HG03103 (cell line): ENCODE measurements around the gene MYO3B.
"Not testable (repeated sequence)": the region's sequence is repeated elsewhere in the genome, so short reads cannot be mapped to it uniquely, and the experiment has no call there.

Source experiments
- ATAC-seq: cut with Tn5 transposase; IDR thresholded peaks from one replicate; pipeline ENCODE4 v1.9.1; 2021; ENCODE audit warnings: low read depth; ENCODE audit not compliant: unreplicated experiment

MYO3B gene

DNA sequence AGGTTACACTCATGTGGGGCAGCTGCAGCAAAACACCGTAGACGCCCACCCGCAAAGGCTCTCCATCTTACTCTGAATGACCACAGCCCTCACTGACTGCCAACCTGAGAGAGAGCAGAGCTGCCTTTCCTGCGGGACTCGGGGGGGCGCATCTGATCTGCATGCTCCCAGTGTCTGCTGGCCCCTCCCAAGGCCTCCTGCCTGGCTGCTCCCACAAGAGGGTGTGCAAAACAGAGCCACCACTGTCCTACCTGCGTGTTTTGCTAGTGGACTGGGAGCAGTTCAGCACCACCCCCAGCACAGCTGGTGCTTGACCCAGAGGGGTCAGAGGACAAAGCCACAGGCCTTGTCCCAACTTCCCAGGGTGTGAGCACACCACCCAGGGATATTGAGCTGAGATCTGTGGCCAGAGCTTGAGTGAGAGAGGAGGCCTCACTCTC lies 76.4 kb downstream of the MYO3B start:
- no peak for ATAC-seq

GRCh38 chr2:170255137-170255536 lies 77.2 kb downstream of the MYO3B start:
- no peak for ATAC-seq

GRCh38 chr2:170255971-170256370 lies 78.0 kb downstream of the MYO3B start:
- no peak for ATAC-seq

- no peak for ATAC-seq
Observed at GRCh38 chr2:170258382-170258781, 80.4 kb downstream of the MYO3B start.

GRCh38 chr2:170260188-170260587 lies 82.2 kb downstream of the MYO3B start:
- ATAC-seq: no peak

DNA sequence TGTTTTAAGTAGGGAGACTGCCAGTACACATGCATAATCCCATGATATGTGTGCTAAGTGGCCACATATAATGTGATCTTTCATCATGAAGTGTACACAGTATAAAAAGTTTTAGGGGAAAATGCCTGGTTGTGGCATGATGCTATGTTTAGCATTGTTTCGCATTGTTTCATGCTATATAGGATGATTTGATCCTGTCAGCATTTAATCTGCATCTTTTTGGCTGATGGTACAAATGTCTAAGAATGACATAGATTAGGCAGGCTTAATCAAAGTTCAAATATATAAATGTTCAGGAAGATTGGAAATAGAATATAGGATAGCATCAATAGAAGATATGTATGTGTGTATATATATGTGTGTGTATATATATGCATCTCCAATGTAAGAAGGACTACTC lies 83.6 kb downstream of the MYO3B start:
- ATAC-seq: no peak

GRCh38 chr2:170262343-170262742 lies 84.4 kb downstream of the MYO3B start:
- no peak for ATAC-seq

DNA sequence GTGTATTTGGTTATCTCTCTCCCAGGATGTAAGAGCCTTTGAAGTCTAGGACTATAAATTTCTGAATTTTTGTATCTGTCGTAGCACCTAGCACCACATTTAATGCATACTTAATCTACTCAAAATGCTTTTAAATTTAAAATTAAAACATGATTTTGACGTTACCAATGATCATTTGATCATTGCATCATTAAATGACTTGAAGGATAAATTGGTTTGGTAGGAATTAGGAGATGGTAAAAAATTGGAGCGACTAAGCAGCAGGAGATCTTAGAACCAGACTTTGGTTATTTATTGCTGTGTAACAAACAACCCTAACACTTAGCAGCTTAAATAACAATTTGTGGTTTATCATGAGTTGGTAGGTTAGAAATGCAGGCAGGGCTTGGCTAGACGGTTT lies 84.9 kb downstream of the MYO3B start:
- no peak for ATAC-seq

GRCh38 chr2:170263728-170264521 lies 86.0 kb downstream of the MYO3B start:
- ATAC-seq: not testable (repeated sequence)

GRCh38 chr2:170264522-170264860 lies 86.5 kb downstream of the MYO3B start:
- no peak for ATAC-seq

GRCh38 chr2:170264865-170265264 lies 86.9 kb downstream of the MYO3B start:
- ATAC-seq: no peak

GRCh38 chr2:170265321-170265720 lies 87.4 kb downstream of the MYO3B start:
- ATAC-seq: no peak

- ATAC-seq: no peak
Observed at GRCh38 chr2:170266358-170266757, 88.4 kb downstream of the MYO3B start.

- ATAC-seq: no peak
Observed at GRCh38 chr2:170267071-170267470, 89.1 kb downstream of the MYO3B start.

GRCh38 chr2:170270278-170270864 lies 92.4 kb downstream of the MYO3B start:
- no peak for ATAC-seq

- ATAC-seq: no peak
Observed at GRCh38 chr2:170271340-170271739, 93.4 kb downstream of the MYO3B start.

DNA sequence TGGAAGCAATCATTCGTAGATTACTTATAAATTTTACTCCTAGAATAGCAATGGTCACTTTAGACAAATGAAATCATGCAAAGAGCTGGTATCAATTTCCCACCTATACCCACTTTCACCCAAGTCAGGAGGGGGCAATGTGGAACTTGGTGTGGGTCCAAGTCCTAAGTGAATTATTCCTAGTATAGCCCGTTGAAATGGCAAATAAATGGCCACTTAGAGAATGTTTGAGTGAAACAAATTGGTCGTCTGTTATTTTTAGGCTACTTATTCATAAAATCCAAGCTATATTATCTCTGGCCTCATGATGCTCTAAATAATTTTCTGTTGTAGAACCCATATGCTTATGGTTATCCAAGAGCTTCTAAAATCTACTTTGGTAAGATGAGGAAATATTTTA lies 98.1 kb downstream of the MYO3B start:
- ATAC-seq: no peak

DNA sequence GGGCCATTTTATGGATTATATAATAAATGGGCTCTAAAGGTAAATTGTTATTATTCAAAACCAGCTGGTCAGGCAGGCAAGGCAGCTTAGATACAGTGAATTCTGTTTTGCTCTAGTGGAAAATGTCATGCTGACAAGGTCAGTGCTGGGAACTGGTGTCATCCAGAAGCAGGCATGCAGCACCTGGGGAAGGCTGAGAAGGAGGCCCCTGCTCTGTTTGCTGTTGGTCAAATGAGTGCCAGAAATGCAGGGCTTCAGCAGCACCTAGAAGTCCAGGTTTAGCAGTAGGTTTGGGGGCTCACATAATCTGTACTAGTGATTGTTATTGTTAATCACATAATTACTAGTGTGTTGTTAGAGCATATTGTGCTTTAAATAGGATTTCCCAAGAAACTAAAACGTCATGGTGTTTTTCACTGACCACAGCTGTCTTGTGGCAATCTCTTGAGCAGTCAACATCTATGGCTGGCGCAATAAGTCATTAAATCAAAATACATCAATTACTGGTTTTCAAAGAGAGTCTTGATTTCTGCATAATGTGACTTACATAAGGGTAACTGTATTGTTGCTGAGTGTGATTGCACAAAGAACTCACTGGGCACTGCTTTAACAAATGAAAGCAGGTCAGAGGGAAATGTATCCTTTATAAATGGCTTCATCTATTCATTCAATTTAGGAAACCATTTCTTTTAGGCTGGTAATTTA lies 99.1 kb downstream of the MYO3B start:
- no peak for ATAC-seq

DNA sequence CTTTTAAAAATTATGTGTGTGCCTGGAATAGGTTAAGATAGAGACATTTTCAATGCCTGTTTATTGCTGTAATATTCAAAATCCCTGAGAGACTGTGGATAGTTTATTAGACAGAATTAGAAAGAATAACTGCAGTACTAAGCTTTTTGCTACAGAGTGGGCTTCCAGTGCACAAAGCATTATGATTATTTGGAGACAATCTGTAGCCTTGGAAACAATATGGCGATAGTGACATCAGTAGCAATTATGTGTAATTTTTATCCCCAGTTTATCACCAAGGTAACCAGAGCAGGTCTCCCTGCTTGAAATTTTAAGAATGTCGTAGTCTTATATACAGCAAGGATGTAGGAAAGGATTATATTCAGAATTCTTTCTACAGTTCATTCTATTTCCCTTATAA lies 100.0 kb downstream of the MYO3B start:
- no peak for ATAC-seq

DNA sequence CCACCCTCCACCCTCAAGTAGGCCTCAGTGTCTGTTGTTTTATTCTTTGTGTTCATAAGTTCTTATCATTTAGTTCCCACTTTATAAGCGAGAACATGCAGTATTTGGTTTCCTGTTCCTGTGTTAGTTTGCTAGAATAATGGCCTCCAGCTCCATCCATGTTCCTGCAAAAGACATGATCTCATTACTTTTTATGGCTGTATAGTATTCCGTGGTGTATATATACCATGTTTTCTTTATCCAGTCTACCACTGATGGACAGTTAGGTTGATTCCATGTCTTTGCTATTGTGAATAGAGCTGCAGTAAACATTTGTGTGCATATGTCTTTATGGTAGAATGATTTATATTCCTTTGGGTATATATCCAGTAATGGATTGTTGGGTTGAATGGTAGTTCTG lies 101.7 kb downstream of the MYO3B start:
- not testable (repeated sequence) for ATAC-seq

GRCh38 chr2:170282851-170283250 lies 104.9 kb downstream of the MYO3B start:
- ATAC-seq: no peak

DNA sequence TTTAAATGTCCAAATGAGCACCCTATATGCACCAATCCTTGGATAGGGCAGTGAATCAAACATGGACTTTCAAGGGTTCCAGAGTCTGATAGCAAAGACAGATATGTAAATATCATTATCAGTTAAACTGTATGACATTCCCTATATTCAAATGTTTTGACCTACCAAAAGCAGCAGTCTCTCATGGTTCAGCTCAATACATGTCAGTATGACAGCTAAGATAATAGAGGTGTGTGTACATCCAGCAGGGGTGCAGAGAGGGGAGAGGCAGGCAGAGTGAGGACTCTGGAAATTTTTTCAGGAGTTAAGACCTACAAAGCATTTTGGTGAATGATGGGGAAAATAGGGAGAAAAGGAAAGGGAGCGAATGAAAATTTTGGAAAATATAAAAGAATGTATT lies 106.3 kb downstream of the MYO3B start:
- no peak for ATAC-seq
